Stimulated activated CD4-positive, alpha-beta T cell treated with anti-CD3 and anti-CD28 coated beads, Interleukin-12 subunit alpha, Interleukin-12 subunit beta, amount 100 ng/mL, for 48 hours (primary cell): ENCODE measurements around the gene VMA21.

ENCODE experiments used
- DNase-seq, 3 donors: peaks; one replicate each; pipeline ENCODE4 v3.0.0-alpha.2; 2020; ENCODE audit warnings: low read depth in 2 of 3, low spot score in 1 of 3

Gene VMA21, protein sequence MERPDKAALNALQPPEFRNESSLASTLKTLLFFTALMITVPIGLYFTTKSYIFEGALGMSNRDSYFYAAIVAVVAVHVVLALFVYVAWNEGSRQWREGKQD

DNA sequence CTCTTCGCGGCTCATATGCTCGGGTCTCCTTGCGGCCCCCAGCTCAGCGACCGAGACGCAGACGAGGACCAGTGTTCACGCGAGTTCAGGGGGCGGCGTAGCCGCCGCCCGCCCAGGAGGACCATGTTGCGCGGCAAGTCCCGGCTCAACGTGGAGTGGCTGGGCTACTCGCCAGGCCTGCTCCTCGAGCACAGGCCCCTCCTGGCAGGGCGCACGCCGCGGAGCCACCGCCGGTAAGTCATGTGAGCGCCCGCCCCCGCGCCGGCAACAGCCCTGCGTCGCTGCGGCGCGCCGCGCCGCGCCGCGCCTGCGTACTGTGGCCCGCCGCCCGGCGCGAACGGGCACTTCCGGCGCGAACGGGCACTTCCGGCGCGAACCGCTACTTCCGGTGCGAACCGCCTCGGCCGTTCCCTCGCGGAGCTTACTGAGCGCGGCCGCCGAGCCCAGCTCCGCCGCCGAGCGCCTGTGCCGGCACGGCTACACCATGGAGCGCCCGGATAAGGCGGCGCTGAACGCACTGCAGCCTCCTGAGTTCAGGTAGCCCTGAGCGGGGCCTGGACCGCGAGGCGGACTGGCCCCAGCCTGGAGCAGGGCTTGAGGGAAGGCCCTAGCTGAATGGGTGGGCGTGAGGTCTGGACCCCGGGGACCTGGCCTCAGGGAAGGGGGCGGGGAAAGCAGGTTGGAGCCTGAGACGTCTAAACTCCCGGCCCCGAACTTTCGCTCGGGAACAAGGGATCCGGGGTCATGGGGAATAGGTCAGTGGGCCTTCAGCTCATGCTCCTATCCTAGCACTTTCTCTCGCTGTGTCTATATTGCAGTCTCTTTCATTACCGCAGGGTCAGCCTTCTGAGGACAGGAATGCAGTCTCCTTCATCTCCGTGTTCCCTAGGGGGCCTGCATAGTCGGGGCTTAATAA, at the start of gene VMA21:
Gene VMA21, plus strand, starts transcription at position 382 of the 916 bp plus-strand sequence. Its CDS starts 103 bp downstream, at position 485.
- peak; percentile 49 to 77 (median 66) for DNase-seq

DNA sequence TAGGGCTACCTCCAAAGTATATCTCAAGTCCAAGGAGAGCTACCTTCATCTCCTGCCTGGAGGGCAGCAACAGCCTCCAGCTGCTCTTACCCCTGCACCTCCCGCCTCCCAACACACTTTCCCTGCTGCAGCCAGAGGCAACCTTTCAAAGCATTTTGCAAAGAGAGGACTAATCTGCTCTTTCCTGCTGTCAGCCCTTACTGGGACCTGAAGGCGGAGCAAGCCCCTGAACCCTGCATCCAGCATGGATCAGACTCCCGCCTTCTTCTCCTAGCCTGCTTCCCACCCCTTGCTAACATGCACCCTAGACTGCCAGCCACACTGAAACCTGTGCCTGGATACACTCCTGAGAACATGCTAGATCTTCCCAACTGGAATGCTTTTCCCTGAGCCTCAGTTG, 37.7 kb upstream of the VMA21 start:
- DNase-seq = no peak

DNA sequence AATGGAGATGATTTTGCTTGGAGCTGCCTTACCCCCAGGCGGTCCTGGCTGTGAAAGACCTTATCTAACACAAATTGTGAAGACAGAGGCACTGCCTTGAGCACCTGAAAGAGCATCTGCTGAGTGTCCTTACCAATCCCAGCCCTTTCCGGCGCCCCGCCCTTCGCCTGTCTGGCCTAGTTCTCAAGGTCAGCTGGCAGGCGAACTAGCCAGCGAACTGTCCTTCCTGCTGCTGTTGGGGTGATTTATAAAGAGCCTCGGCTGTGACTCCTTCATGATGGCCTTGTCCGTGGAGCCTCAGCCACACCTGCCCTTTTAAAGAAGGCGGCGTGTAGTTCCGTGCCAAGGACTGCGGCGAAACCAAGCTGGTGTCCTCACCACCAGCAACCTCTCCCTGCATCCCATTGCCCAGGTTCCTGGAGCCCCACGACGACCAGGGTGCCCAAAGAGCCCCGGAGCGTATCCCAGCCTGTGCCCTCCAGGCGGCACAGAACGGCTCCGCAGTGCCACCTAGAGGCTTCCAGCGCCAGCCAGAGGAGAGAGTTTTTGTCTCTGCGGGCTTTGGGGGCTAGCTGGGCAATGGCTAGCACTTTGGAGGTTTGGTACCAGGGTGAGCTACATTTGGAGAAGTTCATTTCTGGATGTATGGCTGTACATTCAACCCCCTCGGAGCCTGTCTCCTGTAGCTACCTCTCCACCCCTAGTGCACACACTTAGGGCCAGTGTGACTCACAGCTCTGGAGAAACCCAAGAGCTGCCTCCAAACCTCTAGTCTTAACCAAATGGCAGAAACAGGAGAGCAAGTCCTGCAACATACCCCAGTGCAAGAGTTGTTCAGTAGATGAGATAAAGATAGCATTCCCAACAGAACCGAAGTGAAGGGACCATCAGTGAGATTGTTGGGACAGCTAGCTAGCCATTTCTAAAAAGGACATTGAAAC, 36.8 kb upstream of the VMA21 start:
- peak; percentile 4 to 25 (median 25) for DNase-seq

DNA sequence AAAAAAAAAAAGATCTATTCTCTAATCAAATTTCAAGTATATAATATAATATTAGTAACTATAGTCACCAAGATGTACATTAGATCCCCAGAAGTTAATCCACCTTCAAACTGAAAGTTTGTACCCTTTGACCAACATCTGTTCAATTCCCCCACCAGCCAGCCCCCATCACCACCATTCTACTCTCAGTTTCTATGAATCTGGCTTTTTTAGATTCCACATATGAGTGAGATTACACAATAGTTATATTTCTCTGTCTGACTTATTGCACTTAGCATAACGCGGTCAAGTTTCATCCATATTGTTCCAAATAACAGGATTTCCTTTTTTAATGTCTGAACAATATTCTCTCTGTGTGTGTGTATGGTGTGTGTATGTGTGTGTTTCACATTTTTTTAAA, 33.7 kb upstream of the VMA21 start:
- no peak for DNase-seq

DNA sequence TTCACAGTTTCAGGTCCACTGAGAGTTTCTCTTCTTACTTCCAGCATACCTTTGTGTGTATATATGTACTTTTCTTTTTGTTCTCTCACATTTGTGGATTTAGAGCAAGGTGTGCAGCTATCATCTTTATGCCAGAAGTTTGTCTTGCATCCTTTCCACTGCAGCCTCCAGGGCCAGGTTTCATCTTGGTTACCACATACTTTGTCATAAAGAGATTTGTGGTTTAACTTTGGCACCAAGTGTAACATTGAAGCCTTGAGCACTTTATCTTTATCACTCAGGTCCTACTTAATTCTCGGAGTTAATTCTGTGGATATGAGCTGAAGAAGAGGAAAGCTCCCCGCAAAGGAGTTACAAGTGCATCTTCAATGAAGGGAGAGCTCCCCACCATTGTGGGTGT, 31.4 kb upstream of the VMA21 start:
- DNase-seq = no peak

DNA sequence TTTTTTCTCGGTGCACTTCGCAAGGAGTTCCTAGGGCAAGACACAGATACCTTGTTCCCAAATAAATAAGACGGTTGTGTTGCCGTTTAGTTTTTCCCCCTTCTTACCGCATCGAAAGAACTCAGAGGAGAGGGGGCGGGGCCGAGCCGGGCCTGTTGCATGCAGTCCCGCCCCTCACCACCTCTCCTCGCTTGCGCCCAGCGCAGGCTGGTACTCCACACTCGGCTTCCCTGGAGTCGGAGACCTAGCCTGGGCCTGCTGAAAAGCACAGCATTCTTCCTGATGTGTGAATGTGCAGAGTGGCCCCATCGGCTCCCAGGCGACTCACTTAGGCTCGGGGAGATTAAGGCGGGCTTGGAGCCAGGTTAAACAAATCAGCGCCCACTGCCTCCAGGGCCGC, 26.1 kb upstream of the VMA21 start:
- DNase-seq = no peak

DNA sequence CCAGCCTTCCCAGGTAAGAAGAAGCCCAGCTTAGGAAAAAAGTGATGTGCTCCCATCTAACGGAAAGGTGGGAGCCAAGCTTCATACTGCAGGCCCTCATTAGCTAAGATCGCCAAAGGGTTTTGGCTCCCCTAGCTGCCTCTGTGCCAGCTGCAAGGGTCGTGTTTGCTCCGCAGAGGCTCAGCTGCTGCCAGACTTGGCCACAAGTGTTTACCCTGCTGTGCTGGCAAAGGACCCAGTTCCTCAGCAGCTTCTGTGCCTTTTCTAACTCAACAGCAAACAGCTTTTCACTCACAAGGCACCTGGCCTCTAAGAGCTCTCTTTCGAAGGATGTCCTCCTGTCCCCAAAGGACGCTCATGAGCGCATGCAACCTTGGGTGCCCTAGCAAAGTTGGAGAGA, 12.2 kb upstream of the VMA21 start:
- no peak for DNase-seq

DNA sequence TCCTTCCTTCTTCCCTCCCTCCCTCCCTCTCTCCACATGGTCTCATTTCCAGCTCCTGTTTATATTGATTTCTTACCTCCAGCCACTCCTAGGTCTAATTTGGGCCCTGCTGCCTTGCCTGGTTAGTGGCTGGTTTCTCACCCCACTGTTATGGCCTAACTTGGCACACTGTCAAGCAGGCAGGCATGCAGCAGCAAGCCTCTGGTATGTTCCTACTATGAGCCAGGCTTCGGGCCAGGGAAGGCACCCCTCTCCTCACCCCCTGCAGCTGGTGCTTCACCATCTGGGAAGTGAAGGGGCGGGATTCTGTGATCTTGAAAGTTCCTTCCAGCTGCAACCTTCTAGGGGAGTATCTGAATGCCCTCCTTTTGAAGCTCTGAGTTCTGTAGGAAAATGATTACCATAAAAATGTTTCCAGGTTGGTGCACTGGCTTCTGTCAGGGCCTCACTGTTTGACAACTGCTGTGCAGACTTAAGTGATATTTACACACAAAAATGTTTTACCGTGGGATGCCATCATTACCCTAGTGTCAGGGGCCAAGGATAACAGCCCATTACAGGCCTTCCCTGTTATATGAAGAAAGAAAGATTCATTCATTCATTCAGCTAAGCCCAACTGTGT, 10.1 kb upstream of the VMA21 start:
- no peak for DNase-seq

DNA sequence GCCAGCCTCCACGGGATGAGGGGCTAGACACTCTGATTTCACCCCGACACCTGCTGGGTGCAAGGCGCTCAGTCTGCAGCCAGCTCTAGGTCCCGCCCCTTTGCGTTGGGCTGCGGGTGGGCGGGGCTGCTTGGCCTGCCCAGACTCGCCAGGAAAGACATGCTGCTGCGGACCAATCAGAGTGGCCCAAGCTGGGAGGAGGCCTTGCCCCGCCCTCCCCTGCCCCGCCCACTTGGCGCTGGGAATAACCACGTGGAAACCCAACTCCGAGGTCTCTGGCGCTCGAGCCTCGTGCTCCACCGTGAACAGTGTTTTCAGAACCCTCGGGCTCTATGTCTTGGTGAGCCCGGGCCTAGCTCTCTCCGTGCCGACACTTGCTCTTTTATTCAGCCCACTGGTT, 5.3 kb upstream of the VMA21 start:
- no peak for DNase-seq

DNA sequence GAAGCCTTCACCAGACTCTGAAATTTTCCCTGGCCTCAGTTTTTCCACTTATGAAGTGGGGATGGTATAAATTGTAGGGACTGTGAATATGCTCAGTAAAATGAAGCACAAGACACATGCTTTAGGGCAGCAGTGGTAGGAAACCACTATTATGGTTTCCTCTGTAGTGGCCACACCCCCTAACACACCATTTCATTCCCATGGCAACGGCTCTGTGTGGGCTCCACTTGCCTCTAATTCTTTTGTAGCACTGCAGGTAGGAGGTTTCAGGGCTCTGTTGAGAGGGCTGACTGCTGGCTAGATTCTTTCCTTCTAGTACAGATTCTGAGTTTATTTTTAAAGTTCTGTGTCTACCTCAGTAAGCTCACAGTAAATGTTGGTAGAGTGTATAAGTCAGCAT, 3.5 kb upstream of the VMA21 start:
- peak in 1 of 3 donors; percentile 16 for DNase-seq

DNA sequence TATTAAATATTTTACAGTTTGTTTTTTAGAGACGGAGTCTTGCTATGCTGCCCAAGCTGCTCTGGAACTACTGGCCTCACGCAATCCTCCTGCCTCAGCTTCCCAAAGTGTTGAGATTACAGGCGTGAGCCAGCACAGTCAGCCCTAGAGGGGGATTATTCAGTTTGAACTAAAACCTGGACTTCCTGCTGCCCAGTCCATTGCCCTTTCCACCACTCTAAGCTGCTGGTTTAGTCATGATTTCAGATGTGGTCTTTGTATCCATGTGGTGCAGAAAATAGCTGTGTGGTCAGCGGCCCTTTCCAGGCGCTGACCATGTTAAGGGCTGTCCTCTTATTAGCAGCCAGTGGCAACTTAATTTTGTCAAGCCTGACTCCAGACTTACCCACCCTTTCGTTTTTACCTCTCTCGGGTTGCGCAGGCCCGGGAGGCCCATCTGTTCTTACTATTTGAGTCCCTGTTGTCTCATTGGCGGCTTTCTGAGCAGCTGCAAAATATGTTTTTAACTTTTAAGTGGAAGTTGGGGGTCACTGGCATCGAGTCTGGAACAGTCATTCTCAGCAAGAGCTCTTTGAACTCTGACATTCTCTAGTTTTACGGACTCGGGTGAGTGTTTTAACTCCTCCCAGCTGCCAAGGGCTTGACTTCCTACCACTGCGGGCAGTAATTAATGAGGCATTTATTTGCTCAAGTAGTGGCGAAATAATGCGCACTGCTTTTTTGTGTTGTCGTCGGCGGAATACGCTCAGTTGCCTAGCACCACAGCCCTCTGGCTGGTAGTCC, 773 bp upstream of the VMA21 start:
- DNase-seq = no peak

DNA sequence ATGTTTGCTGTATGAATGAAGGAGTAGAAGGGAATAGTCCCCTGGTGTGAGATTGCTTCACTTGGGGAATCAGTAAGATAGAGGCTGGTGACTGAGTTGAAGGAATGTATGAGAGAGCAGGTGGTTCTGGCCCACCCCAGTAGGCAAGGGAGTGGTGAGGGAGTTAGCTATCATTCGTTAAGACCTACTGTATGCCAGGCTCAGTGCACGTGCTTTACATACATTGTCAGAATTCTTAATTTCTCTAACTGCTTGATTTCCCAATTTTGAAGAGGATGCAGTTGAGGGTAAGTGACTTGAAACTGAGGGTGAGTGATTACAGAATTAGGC, 700 bp downstream of the VMA21 start:
- no peak for DNase-seq

DNA sequence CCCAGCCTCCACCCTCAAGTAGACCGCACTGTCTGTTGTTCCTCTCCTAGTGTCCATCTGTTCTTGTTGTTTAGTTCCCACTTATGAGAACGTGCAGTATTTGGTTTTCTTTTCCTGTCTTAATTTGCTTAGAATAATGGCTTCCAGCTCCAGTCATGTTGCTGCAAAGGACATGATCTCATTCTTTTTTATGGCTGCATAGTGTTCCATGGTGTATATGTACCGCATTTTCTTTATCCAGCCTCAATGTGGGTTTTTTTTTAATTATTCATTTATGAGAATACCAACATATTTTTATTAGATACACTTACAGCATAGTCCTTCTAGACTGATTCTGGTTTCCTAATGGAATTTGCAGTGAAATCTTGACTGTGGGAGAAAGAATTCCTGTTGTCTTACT, 1.3 kb downstream of the VMA21 start:
- DNase-seq = no peak

DNA sequence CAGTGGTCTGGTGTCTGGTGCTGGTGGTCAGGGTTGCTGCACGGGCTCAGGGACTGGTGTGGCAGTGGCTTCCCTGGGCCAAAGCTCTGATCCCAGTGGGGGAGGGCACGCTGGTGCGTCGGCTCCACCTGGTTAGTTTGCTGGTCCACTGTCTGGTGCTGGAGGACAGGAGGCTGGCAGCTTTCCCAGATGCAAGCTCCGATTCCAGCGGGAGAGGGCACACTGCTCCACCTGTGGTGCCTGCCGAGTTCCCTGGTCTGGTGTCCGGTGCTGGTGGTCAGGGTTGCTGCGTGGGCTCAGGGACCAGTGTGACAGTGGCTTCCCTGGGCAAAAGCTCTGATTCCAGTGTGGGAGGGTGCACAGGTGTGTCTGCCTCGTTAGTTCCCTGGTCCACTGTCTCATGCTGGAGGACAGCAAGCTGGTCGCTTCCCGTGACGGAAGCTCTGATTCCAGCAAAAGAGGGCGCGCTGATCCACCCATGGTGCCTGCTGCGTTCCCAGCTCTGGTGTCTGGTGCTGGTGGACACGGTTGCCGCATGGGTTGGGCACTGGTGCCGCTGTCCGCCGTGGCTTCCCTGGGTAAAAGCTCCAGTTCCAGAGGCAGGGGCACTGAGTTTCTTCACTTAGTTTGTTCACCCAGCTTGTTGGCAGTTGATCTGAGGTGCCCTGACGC, 5.8 kb downstream of the VMA21 start:
- DNase-seq = no peak

DNA sequence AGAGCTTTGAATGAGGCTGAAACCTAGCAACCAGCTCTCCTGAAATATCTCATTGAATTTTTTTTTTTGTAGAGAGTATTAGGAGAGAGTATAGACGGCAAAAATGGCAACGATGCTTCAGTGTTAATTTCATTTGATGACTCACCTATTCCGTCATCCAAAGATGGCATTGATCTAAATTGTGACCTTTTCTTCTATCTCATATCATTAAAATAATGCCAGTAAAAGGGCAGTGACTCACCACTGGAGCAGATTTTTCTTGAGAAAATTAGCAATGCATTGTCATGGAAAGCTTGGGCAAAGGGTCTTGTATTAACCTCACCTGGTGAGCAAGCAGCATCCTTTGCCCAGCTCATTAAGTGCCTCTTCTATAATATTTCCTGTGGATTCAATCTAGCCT, 19.6 kb downstream of the VMA21 start:
- no peak for DNase-seq

DNA sequence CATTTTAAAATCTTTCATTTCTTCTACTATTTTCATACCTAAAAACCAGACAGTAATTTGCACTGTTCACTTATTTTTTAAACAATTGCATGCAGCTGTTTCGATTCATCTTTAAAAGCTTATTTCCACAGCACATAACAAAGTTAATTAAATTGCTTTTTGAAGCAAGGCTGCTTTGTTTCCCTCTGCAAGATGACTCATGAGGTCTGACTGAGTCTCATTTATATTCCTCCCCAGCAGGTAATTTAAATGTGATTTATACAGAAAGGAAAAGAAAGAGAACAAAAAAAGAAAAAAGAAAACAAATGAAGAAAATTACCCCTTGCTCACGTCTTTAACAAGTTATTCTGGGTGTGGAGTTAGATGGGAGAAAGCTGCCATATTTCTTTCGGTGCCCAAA, 22.8 kb downstream of the VMA21 start:
- DNase-seq = no peak

DNA sequence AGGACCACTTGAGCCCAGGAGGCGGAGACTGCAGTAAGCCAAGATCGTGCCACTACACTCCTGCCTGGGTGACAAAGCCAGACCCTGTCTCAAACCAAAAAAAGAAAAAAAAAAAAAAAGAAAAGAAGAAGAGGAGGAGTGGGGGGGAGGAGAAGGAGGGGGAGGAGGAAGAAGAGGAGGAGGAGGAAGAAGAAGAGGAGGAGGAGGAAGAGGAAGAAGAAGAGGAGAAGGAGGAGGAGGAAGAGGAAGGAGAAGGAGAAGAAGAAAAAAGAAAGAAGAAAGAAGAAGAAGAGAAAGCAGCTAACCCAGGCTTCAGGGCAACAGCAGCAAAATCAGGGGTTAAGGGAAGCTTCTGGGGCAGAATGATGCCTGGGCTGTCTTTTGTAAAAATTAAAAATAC, 27.5 kb downstream of the VMA21 start:
- DNase-seq = no peak

DNA sequence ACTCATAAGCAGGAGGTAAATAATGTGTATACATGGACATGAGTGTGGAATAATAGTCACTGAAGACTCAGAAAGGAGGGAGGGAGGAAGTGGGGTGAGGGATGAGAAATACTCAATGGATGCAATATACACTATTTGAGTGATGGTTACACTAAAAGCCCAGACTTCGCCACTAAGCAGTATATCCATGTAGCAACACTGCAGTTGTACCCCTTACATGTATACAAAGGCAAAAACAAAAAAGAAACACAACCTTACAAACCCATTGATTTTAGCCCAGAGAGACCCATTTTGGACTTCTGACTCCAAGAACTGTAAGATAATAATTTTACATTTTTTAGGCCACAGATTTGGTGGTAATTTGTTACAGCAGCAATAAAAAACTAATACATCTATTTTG, 51.5 kb downstream of the VMA21 start:
- no peak for DNase-seq

DNA sequence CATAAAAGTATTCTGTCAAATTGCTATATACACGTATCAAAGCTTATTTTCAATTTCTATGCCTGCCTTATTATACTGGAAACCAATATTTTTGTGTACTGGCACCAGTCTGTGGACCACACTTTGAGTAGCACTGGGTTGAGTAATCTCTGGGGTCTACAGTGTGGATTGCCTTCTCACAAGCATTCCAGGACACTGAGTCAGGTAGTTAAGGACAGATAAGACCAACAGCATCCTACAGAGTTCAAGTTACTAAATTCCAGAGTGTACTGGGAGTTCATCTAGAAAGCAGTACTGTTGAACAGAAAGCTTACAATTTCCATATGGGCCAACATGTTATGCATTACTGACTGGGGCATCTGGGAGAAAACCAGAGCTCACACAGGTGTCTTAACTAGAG, 61.8 kb downstream of the VMA21 start:
- no peak for DNase-seq
